HG02981 (cell line): ENCODE data around the gene IGSF11.
"Not testable (repeated sequence)": the region's sequence is repeated elsewhere in the genome, so short reads cannot be mapped to it uniquely, and the experiment has no call there.

Source experiments
- ATAC-seq: cut with Tn5 transposase; IDR thresholded peaks from one replicate; pipeline ENCODE4 v1.9.1; 2021; ENCODE audit warnings: mild to moderate bottlenecking, moderate library complexity; ENCODE audit not compliant: unreplicated experiment

Gene IGSF11

GRCh38 chr3:118990823-118991560 is 43.7 kb downstream of the IGSF11 start:
- no peak for ATAC-seq

GRCh38 chr3:118988198-118989130 is 46.2 kb downstream of the IGSF11 start:
- ATAC-seq: no peak

- no peak for ATAC-seq
Measured at GRCh38 chr3:118987477-118987876, 47.2 kb downstream of the IGSF11 start.

GRCh38 chr3:118986734-118987133 is 47.9 kb downstream of the IGSF11 start:
- ATAC-seq: no peak

DNA sequence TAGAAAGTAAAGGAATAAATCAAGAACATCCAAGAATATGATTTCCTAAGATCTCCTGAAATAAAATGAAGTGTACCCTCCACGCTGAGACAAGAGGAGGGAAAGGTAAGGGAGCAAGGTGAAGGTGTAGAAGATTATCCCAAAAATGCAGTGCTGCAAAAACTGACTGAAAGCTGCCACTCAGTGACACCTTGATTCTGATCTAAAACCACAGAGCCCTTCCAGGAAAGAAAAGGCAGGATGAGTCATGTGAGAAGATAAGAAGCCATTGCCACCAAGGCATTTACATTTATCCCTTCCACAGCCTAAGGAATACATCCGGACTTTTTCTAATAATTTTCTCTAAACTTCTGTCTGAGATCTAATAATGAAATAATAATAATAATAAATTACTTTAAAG is 49.9 kb downstream of the IGSF11 start:
- no peak for ATAC-seq

GRCh38 chr3:118981494-118982134 is 53.0 kb downstream of the IGSF11 start:
- no peak for ATAC-seq

DNA sequence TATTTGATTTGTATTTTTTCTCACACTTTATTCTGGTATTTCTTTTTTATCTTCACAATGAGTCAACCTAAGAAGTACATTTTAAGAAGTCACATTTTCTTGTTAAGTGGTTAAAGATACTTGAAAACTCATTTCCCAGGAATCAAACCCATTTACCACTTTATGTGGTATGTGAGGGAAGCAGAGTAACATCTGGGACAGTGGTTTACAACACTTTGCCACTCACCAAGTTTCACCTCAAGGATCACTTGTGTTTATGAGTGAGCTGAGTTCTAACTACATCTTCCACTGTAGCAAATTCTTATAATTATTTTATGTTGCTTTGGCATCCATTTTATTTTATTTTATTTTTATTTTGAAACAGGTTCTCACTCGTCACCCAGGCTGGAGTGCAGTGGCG is 53.8 kb downstream of the IGSF11 start:
- no peak for ATAC-seq

- no peak for ATAC-seq
Measured at GRCh38 chr3:118978393-118978758, 56.3 kb downstream of the IGSF11 start.

DNA sequence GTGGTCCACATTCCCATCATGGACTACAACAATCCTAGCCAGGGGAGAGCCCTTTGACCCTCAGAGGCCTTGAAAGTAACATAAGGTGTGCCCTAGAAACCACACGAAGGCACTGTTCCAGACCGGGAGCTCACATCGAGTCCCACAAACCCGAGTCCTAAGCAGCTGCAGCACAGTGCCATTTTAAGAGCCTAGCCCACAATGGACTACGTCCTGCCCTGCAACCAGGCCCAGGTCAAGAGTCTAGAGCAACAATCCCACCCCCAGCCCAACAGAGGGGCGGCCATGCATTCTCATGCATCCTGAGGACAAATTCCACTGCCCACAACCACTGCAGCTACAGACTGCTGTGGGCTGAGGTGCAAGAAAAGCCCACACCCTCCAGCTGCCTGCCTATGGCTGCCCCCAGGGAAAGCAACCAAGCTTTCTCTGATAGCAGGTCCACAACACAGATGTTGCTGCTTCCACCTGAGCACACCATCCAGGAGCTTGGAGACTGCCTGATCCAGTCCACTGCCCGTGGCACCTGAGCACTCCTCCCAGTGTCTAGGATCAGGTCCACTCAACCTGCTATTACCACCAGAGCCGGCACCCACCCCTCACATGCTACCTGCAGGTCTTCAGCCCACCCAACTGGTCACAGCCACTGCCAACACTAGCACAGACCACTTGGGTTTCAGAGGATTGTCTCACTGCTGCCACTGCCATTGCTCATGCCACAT is 56.8 kb downstream of the IGSF11 start:
- no peak for ATAC-seq

DNA sequence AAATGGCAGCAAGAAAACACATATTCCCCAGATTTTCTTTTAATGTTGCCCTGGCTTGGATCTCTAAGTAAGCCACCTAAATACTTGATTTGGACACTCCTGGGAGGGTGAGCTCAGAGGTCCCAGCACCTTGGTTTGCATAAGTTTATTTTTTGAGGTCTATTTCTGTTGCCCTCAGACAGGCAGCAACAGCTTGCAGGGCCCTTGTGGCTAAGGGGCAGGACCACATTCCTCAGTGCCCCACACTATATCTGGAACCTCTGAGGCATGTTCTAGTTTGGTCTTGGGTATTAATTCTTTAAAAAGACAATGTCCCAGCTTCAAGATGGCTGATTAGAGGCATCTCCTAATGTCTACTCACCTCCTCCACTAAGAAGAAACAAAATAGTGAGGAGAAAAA is 57.5 kb downstream of the IGSF11 start:
- no peak for ATAC-seq

GRCh38 chr3:118975476-118975875 is 59.2 kb downstream of the IGSF11 start:
- not testable (repeated sequence) for ATAC-seq

DNA sequence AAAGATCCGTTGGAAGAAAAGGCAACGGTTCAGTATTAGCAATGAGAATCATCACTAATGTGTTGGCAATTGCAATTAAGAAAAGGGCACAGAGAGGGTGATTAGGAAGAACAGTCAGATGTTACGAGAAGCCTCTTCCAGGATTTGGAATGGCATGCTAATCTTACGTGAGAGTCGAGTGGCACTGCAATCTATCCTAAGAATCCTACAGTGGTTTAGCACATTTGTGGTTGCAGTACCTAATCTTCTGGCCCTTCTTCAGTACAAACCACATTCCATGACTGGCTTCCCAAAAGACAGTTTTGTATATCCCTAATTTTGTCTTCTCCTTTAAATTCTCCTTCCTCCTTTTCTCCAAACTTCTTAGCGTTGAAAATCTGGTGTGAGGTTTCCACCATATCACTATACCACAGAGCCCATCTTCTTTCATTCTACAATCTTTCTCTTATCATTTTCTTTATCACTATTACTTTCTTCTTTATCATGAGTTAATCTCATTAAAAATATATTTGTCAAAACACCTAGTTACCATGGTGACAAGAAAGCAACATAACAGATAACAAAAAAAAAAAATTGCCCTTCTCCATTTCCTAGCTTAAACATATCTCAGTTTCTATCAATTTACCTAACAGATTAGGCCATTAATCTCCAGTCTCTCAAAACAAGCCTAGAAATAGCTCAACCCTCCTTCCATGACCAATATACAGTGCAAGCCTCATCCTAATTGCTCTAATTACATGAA is 60.1 kb downstream of the IGSF11 start:
- ATAC-seq: no peak

DNA sequence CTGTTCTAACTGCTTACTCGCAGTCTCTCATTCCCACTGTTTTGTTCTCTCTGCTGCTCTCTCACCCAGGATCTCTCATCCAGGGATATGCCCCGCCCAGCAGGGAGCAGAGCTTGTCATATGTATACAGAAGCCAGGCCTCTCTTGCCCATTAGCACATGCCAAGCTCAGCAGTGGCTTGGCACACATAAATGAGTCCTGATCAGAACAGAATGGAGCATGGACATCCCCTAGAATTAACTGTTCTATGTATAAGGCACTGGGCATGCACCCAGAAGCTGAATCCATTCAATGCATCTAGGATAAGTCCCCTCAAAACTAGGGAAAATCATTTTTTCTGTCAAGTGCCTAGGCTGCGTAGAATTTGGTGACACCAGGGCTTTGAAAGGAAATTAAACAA is 61.6 kb downstream of the IGSF11 start:
- ATAC-seq: no peak

- no peak for ATAC-seq
Measured at GRCh38 chr3:118970819-118971218, 63.8 kb downstream of the IGSF11 start.

GRCh38 chr3:118968640-118969039 is 66.0 kb downstream of the IGSF11 start:
- ATAC-seq: no peak

DNA sequence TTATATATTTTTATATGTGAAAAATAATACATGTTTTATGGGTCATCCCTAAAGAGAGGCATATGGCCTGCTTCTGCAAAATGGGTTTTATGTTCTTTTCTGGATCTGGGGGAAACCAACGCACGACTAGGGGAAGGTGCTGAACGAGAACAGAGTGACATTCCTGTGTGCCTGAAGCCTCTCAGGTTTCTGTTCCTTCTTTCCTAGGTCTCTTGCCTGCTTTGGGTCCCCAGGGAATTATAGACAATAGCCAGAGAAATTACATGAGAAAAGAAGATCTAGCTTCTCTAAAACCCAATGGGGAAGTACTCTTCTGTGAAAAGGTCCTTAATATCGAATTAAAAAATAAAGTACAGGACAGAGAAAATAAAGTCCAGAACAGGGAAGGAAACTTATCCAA is 66.5 kb downstream of the IGSF11 start:
- no peak for ATAC-seq

- ATAC-seq: no peak
Measured at GRCh38 chr3:118966700-118967099, 67.9 kb downstream of the IGSF11 start.

DNA sequence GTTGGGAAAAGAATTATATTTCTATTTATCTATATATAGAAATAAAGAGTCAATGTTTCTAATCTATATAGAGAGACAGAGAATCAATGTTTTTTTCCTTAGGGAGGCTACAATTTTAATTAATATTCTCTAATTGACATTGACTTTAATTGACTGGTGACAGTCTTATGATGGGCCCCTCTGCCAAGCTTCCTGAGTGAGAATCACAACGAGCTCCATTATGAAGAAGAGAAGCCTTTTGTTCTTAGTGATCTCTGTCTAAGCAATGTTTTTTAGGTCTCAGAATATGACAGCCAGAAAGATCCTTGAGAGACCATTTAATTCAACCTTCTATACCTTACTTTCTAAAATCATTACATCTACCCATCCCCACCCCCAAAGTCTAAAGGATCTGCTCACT is 70.9 kb downstream of the IGSF11 start:
- ATAC-seq: no peak

DNA sequence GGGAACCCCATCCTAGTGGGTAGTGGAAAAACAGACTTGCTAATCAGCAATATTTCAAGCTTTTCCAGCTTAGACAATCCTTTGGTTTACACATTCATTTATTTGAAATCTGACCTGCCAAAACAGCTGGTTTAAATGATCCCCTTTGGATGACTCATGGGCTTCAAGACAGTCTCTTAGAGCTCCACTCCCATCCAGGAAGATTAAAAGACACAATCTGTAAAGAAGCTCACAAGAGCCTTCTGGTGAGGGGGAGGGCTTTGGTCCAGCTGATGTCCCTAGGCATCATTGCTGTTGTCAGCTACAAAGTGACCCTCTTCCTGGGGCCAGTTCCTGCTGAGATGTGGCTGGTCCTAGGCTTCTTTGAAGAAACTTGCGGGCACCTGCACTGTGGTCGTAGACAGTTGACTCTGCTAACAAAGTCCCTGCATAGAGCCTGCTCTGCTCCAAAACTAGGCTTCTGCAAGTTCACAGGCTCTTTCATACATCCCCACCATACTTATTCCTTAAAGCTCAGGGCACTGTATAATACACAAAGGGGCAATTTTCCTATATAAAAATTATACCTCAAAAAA is 73.7 kb downstream of the IGSF11 start:
- no peak for ATAC-seq
